K562 (cell line): ENCODE results near the gene NBPF3. TPM values are rescaled to one million over a fixed set of nuclear protein-coding genes. Genes with fewer than 3 reads are reported as not detected.
"Not testable (repeated sequence)": the region's sequence is repeated elsewhere in the genome, so short reads cannot be mapped to it uniquely, and the experiment has no call there.

Experiments
- ATAC-seq: fragments of 200-7000 bp; cut with Tn5 transposase; 3 replicates; pipeline ENCODE4 v1.9.1; 2020; ENCODE audit warnings: moderate library complexity
- BruUV-seq: library from RNA; stranded (reverse); fragments of 400-500 nt; replicated peaks from 2 replicates; lab custom pipeline; 2021; lab: Mats Ljungman, UMichigan
- CTCF ChIA-PET: fragments of 300-600 bp; formaldehyde crosslinking; extraction: SDS; loops from one replicate; lab custom pipeline; 2021; ENCODE audit warnings: low intra/inter-chr PET ratio; lab: Yijun Ruan, JAX
- POLR2A ChIA-PET: fragments of 300-600, 350-650 bp; sonication (Branson Sonifier 250); formaldehyde crosslinking; extraction: SDS; loops from one replicate; lab custom pipeline; 2021; ENCODE audit warnings: antibody characterized with exemption, inconsistent platforms; lab: Yijun Ruan, JAX
- DNase-seq, 4 experiments: peaks; one replicate each; pipeline versions ENCODE4 v3.0.0 to v3.0.0-alpha.2; 2011 to 2018; ENCODE audit warnings: low spot score in 3 of 4, mixed read lengths in 3 of 4; ENCODE audit errors: extremely low read depth in 1 of 4
- FAIRE-seq: peaks from 2 replicates; lab custom pipeline; 2011; peaks lifted over from hg19 to GRCh38; lab: Jason Lieb, UNC
- H2AFZ ChIP-seq: 2 replicates; pipeline ENCODE4 v1.6.0; 2011; ENCODE audit warnings: low read depth, low read length, control low read depth, inconsistent platforms
- H3K27ac ChIP-seq: fragments of 200-600 bp; 3 replicates; pipeline ENCODE4 v1.8.0; 2011; ENCODE audit warnings: low read depth, mild to moderate bottlenecking, control low read depth, inconsistent platforms, low read length, moderate library complexity, mixed read lengths; ENCODE audit errors: extremely low read depth
- H3K27me3 ChIP-seq, 2 experiments: fragments of 300-600 bp in 1 of 2; 2 replicates in 1 of 2; 3 replicates in 1 of 2; pipeline versions ENCODE4 v1.6.0 to v1.8.0; 2011; ENCODE audit warnings: inconsistent platforms in 2 of 2, low read length in 2 of 2, mild to moderate bottlenecking in 1 of 2, mixed read lengths in 1 of 2, moderate library complexity in 1 of 2; ENCODE audit not compliant: control insufficient read depth in 2 of 2, insufficient read depth in 2 of 2
- H3K36me3 ChIP-seq: fragments of 300-600 bp; 3 replicates; pipeline ENCODE4 v1.8.0; 2011; ENCODE audit warnings: mild to moderate bottlenecking, low read length, inconsistent platforms; ENCODE audit not compliant: control insufficient read depth, insufficient read depth
- H3K4me1 ChIP-seq, 2 experiments: fragments of 200-600 bp in 1 of 2; replicated peaks in 1 of 2; 2 replicates in 1 of 2; 3 replicates in 1 of 2; pipeline versions ENCODE4 v1.5.1 to v1.8.0; 2011; ENCODE audit warnings: inconsistent platforms in 2 of 2, low read length in 2 of 2, mild to moderate bottlenecking in 1 of 2, mixed read lengths in 1 of 2, moderate library complexity in 1 of 2; ENCODE audit not compliant: control insufficient read depth in 2 of 2, insufficient read depth in 2 of 2
- H3K4me2 ChIP-seq: 2 replicates; pipeline ENCODE4 v1.6.1; 2011; ENCODE audit warnings: low read length, control low read depth, inconsistent platforms, mixed read lengths; ENCODE audit not compliant: insufficient read depth
- H3K4me3 ChIP-seq: fragments of 200-600 bp; sonication (generic), shearing (Covaris generic); 2 replicates; pipeline ENCODE4 v1.5.1; 2016; ENCODE audit warnings: control low read depth, inconsistent platforms
- H3K79me2 ChIP-seq: fragments of 200-600 bp; 3 replicates; pipeline ENCODE4 v1.8.0; 2011; ENCODE audit warnings: low read length, inconsistent platforms; ENCODE audit not compliant: control insufficient read depth, insufficient read depth
- H3K9ac ChIP-seq, 2 experiments: 2 replicates each; pipeline versions ENCODE4 v1.6.0 to v1.6.1; 2011; ENCODE audit warnings: low read depth in 2 of 2, low read length in 2 of 2, control low read depth in 1 of 2, inconsistent platforms in 1 of 2, mild to moderate bottlenecking in 1 of 2, mixed read lengths in 1 of 2; ENCODE audit not compliant: insufficient read depth in 1 of 2
- H3K9me1 ChIP-seq: one replicate; pipeline ENCODE4 v1.6.0; 2011; ENCODE audit warnings: inconsistent platforms, mild to moderate bottlenecking, low read length, moderate library complexity; ENCODE audit not compliant: control insufficient read depth, insufficient read depth
- H3K9me3 ChIP-seq: replicated peaks from 2 replicates; pipeline ENCODE4 v1.5.1; 2011; ENCODE audit warnings: low read depth, low read length, inconsistent platforms; ENCODE audit not compliant: control insufficient read depth, insufficient read depth
- H4K20me1 ChIP-seq: replicated peaks from 2 replicates; pipeline ENCODE4 v1.6.1; 2011; ENCODE audit warnings: low read length, inconsistent platforms, mixed read lengths; ENCODE audit not compliant: control insufficient read depth, insufficient read depth
- CBFA2T2 ChIP-seq: fragments of 450-650 bp; conservative IDR thresholded peaks from 2 replicates; pipeline ENCODE4 v1.6.1; 2017; ENCODE audit warnings: mild to moderate bottlenecking
- CUX1 ChIP-seq: fragments of 200-800 bp; sonication (Bioruptor generic); IDR thresholded peaks from 2 replicates; pipeline ENCODE4 v1.6.1; 2016; ENCODE audit warnings: missing genetic modification characterization, missing compliant biosample characterization
- STAT5A ChIP-seq: IDR thresholded peaks from 2 replicates; pipeline ENCODE4 v1.6.1; 2012; ENCODE audit warnings: low read length, inconsistent platforms, borderline replicate concordance
- VEZF1 ChIP-seq: fragments of 200-800 bp; sonication (Bioruptor generic); IDR thresholded peaks from 2 replicates; pipeline ENCODE4 v1.6.1; 2017; ENCODE audit warnings: missing genetic modification characterization, missing compliant biosample characterization
- ZNF263 ChIP-seq: sonication (generic); formaldehyde crosslinking; IDR thresholded peaks from 2 replicates; pipeline ENCODE4 v1.8.0; 2022; ENCODE audit warnings: mild to moderate bottlenecking, missing genetic modification reagents, borderline replicate concordance
- WGBS: fragments of 100-300 bp; shearing (Covaris generic); methylation state at CpG from one replicate; pipeline ENCODE4 v1.1.6; 2016; ENCODE audit warnings: low coverage, mixed read lengths; ENCODE audit not compliant: insufficient coverage; ENCODE audit errors: missing lambda C conversion rate; 5-methylcytosine and 5-hydroxymethylcytosine counted together
- in situ Hi-C: fragments of 300-500 bp; cut with MboI; formaldehyde crosslinking; loops from 4 replicates; pipeline ENCODE4 v1.15.0; 2018; ENCODE audit warnings: inconsistent platforms, mixed read lengths
- intact Hi-C: fragments of 100-400 bp; cut with micrococcal nuclease; formaldehyde crosslinking; loops from 2 replicates; pipeline ENCODE4 v1.14.2; 2022
- polyA plus RNA-seq, 8 experiments: library from polyadenylated mRNA; depleted of rRNA in 4 of 8; stranded (reverse) in 5 of 8; unstranded in 3 of 8; fragments of >200 nt; fragmentation: Nextera tagmentation in 2 of 8; fragmentation: Illumina TruSeq in 1 of 8; extraction: Ambion mirVana in 2 of 8; extraction: Trizol in 1 of 8; gene quantifications; 2 replicates each; pipeline versions ENCODE4 v1.2.1 to v1.2.3, GENCODE V29; 2011 to 2014; ENCODE audit warnings: inconsistent platforms in 1 of 8, missing spikeins in 1 of 8
- total RNA-seq, 7 experiments: library from RNA; depleted of rRNA in 6 of 7; stranded (reverse); fragments of >200 nt in 6 of 7; fragmentation: Illumina TruSeq in 2 of 7; extraction: Trizol in 2 of 7; gene quantifications; 2 replicates each; pipeline versions ENCODE4 v1.2.1 to v1.2.3, GENCODE V29; 2011 to 2021; ENCODE audit warnings: low replicate concordance in 1 of 7

NBPF3 gene
- total and polyA plus RNA-seq, 9 of the 15 experiments (the other 6 are each of a cell fraction or from before 2014, with no cell fraction given) = 1.5 to 7.3 (median 5.4) TPM

GRCh38 chr1:21453964-21454614 is 14.2 kb downstream of the NBPF3 start (continued):
- TF ChIP-seq CUX1 (CRISPR knock-in tag) = 0 out of 2 replicates have a peak, but pooled peaks have one; percentile 37
- peak; percentile 83 for TF ChIP-seq STAT5A
- peak; percentile 87 for TF ChIP-seq ZNF263 (CRISPR knock-in tag)
- peak; percentile 38; the same call in 1 of the 2 replicates for TF ChIP-seq VEZF1 (CRISPR knock-in tag)
- peak; percentile 84 for TF ChIP-seq CBFA2T2

GRCh38 chr1:21454904-21455303 is 15.0 kb downstream of the NBPF3 start:
- WGBS = 25% methylated on average over 4 of the region's 5 CpGs
- POLR2A ChIA-PET = interaction anchor here (1.0 to 1.1 kb wide), 2 partner anchors 10 to 36 kb away, joined by 3 to 4 read pairs; no protein-coding TSS in a partner anchor
- H3K36me3 ChIP-seq, H3K9me3 ChIP-seq, CTCF ChIA-PET, H3K27me3 ChIP-seq, H3K9ac ChIP-seq, H4K20me1 ChIP-seq, DNase-seq, H3K79me2 ChIP-seq, H3K4me2 ChIP-seq, BruUV-seq, H3K4me3 ChIP-seq, H3K9me1 ChIP-seq: not testable (repeated sequence)
- in situ Hi-C loops (loop anchor here (5.0 kb wide), 1 partner anchor 58 kb away; no protein-coding TSS in a partner anchor), intact Hi-C loops (loop anchor here (5.0 kb wide), 1 partner anchor 63 kb away; no protein-coding TSS in a partner anchor)
- FAIRE-seq (peak; percentile 88), ATAC-seq (peak; percentile 71; the same call in 2 of the 3 replicates)
- Histone ChIP-seq H3K27ac (peak overlapping the region; percentile 81; the same call in 1 of the 3 replicates), H3K4me1 (peaks cover 0 to 26% of the 10 kb centered on the region in 2 experiments; a peak in 4 of 5 replicates), H2AFZ (peak overlapping the region; percentile 67; the same call in 1 of the 2 replicates)
